Limb (tissue), 2 donors: ENCODE data around the gene GNB1.
"Not testable (repeated sequence)": the region's sequence is repeated elsewhere in the genome, so short reads cannot be mapped to it uniquely, and the experiment has no call there.

Source experiments
- DNase-seq, 2 donors: peaks; one replicate each; pipeline ENCODE4 v3.0.0-alpha.2; 2016; ENCODE audit errors: extremely low spot score in 2 of 2

The GNB1 gene

GRCh38 chr1:1859970-1860697, 30.8 kb downstream of the GNB1 start:
- not testable (repeated sequence) for DNase-seq

- DNase-seq, result peak; percentile 45 to 58
Measured at GRCh38 chr1:1858382-1859086, 32.4 kb downstream of the GNB1 start.

DNA sequence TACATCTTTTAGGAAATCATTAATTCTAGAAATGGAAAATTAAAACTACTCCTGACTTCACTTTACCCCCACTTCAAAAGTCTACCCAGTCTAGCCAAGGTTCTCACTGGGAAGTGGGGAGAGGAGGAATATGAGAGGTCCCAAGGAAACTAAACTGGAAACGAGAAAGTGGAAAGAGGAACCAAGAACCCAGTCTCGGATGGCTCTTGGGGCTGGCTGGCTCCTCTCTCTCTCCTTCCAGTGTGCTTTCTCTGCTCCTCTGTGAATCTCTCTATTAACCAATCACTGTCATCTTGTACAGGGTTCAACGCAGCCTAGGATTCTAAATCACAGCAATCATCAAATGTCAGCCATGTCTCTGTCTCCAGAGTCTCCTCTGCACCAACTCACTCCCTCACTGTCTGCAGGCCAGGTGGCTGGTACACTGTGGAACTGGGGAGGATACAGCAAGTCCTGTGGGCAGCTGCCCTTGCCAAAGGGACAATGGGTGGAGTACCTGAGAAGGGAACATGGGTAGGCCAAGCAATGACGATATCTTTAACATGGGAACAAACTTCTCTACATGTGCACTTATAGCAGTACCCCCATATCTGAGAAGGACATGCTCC, 33.7 kb downstream of the GNB1 start:
- DNase-seq, result no peak

- not testable (repeated sequence) for DNase-seq
Measured at GRCh38 chr1:1856161-1856560, 34.7 kb downstream of the GNB1 start.

DNA sequence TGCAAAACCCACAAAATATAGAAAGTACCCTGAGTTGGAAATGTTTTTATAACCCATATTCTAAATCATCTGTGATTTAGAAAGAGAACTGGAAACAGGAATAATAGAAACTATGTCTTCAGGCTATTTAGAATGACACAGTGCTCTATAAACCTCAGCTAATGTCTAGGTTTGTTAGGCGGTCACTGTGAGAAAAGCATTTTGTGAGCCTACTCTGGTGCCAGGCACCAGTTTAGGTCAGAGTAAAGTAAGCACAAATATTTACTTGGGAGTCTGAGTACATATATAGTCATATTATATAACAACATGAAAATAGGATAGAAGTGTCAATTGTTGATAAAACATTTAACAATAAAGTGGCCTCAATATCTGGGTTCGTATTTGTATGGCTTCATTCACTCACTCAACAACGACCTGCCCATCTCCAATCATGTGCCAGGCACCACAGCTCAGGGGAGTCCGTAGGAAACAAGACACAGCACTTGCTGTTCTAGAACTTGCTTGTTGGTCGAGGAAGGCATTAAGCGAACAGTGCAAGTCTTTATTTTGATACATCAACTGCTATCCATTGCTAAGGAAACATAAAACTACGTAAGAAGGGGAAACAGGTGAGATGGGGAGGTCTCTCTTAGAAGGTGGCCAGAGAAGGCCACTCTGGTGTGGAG, 37.2 kb downstream of the GNB1 start:
- DNase-seq, result no peak

GRCh38 chr1:1852619-1853414, 38.1 kb downstream of the GNB1 start:
- no peak for DNase-seq

DNA sequence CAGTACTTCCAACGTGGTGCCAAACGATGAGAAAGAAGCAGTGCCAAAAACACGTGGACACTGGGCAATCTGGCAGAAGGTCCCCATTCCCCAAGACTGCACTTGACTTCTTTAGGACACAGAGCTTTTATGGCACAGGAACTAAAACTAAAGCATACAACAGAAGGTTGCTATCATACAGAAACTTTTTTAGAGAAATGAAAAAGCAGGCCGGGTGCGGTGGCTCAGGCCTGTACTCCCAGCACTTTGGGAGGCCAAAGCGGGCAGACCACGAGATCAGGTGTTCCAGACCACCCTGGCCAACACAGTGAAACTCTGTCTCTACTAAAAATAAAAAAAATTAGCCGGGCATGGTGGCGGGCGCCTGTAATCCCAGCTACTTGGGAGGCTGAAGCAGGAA, 43.0 kb downstream of the GNB1 start:
- no peak for DNase-seq

DNA sequence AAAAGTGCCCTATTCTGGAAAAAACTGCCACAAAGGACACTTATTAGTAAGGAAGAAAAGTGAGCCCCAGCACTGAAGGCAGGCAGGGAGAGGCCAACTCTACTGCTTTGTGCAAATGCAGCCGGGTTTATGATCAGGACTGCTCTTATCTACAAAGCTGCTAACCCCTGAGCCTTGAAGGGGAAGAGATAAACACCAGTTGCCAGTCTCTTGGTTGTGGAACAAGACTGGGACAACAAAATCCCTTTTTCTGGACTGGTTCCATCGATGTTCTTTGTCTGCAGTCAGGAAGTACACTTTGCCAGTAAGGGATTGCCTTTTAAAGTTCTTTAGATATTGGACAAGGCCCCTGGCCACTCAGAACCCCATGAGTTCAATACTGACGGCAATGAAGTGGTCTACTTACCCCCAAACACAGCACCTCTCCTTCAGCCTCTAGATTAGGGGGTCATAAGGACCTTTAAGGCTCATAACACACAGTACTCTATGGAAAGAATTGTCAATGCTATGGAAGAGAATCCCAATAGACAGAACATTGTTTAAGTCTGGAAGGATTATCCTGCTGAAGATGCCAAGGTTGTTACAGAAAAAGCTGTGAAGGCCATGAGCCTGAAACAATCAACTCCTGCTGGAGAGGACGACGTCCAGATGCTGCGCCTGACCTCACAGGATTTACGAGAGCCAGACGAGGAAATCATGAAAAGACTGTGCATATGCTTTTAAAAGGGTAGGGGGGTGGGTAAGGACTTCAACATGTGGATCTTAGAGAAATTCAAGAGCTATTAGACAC, 43.6 kb downstream of the GNB1 start:
- no peak for DNase-seq

DNA sequence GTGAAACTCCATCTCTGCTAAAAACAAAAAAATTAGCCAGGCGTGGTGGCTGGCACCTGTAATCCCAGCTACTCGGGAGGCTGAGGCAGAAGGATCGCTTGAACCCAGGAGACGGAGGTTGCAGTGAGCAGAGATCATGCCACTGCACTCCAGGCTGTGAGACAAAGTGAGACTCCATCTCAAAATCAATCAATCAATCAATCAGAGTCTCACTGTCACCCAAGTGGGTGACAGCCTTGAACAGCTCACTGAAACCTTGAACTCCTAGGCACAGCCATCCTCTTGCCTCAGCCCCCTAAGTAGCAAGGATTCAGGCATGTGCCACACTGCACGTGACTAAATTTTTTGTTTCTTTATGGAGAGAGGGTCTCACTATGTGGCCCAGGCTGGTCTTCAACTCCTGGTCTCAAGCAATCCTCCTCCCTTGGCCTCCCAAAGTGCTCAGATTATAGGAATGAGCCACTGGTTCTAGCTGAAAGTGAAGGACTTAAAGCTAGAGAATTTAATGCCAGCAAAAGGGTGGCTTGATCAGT, 44.4 kb downstream of the GNB1 start:
- no peak for DNase-seq

GRCh38 chr1:1842360-1843146, 48.3 kb downstream of the GNB1 start:
- DNase-seq, result no peak

DNA sequence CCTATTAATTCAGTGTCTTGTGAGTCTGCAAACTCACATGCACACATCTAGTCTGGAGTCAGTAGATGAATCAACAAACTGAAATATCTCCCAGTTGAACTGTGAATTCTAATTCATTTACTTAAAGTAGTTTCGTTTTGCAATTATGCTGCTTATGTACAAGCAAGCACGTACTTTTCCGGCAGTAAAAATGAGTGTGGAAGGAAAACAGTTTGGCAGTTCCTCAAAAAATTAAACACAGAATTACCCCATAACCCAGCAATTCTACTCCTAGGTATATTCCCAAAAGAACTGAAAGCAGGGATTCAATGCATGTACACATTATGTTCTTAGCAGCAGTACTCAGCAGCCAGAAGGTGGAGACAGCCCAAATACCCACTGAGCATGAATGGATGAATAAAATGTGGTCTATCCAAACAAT, 49.3 kb downstream of the GNB1 start:
- DNase-seq, result no peak

GRCh38 chr1:1839311-1839965, 51.4 kb downstream of the GNB1 start:
- no peak for DNase-seq

DNA sequence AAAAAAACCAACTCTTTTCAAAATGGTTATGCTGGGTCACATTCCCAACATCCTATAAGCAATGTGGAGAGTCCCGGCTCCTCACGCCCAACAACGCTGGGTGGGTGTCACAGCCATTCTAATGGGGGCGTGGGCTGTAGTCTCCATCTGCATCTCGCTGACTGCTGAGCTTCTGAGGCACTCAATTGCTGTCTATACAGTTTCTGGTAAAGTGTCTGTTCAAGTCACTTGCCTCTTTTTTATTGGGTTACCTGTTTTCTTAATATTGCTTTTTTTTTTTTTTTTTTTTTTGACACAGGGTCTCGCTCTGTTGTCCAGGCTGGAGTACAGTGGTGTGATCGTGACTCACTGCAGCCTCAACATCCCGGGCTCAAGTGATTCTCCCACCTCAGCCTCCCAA, 54.8 kb downstream of the GNB1 start:
- DNase-seq, result no peak

- no peak for DNase-seq
Measured at GRCh38 chr1:1835546-1835945, 55.3 kb downstream of the GNB1 start.

GRCh38 chr1:1833916-1834325, 57.0 kb downstream of the GNB1 start:
- no peak for DNase-seq

GRCh38 chr1:1833456-1833855, 57.4 kb downstream of the GNB1 start:
- no peak for DNase-seq

- DNase-seq, result no peak
Measured at GRCh38 chr1:1832820-1833219, 58.1 kb downstream of the GNB1 start.

- DNase-seq, result no peak
Measured at GRCh38 chr1:1832166-1832565, 58.7 kb downstream of the GNB1 start.
